ENCODE data around the gene SSR4.

SSR4 gene

DNA sequence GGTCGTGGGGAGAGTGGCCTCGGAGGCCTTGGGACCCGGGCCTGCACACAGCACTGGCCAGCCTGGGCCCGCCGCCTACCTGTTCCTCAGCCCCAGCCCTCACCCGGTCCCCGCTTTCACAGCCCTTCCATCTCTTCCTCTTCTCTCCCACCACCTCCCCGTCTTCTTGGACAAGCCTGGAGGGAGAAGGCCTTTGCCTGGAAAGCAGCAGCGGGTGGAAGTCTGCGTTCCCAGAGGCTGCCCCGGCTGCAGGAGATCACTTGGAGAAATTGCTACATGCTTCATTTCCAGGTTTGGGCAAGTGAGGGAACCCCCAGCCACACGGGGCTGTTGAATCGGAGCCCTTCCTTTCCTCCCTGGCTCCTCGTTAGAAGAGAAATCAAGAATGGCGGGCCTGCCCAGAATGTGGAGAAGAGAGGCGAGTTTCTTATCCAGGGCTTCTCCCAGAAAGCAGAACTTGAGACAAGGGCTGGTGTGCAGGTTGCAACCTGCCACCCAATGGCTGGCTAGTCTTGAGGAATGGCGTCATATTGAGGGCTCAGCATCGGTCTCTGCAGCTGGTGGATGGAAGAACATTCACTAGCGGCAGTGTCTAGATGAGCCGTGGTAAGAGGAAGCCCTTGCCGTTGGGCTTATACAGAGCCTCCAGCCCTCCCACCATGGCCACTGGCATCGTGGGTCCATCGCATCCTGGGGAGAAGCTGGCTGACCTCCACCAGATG lies 37.1 kb downstream of the SSR4 start:
- Mint-ChIP-seq H3K4me3 (peak overlapping the region; percentile 43), H3K27me3 (peaks cover 63% of the 10 kb centered on the region), H3K9me3 (no peaks in the 10 kb centered on the region), H3K36me3 (no peaks in the 10 kb centered on the region), H3K4me1 (peaks cover 17% of the 10 kb centered on the region), H3K27ac (no peak overlapping the region)
- DNase-seq, result no peak
- CTCF ChIA-PET, result no interaction called here

DNA sequence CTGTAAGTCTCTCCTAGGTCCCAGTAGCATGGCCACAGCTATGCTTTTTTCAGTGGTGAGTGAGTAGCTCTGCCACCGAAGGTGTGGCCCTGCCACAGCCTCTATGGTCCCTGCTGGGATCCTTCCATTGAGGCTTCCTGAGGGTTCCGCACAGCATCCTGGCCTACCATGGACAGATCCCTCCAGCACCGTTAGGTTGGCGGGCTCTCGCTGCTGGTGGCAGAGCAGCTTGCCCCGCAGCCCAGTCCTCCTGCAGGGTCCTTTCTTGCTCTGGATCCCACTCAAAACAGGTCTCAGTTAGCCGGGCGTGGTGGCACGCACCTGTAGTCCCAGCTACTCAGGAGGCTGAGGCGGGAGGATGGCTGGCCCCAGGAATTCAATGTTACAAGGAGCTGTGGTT lies 38.3 kb downstream of the SSR4 start:
- H3K4me3 Mint-ChIP-seq, result no peak overlapping the region
- no peaks in the 10 kb centered on the region for H3K9me3 Mint-ChIP-seq
- DNase-seq, result no peak
- H3K27me3 Mint-ChIP-seq, result peaks cover 58% of the 10 kb centered on the region
- peaks cover 7% of the 10 kb centered on the region for H3K4me1 Mint-ChIP-seq
- H3K27ac Mint-ChIP-seq, result no peak overlapping the region
- no peaks in the 10 kb centered on the region for H3K36me3 Mint-ChIP-seq
- CTCF ChIA-PET, result interaction anchor here (0.7 kb wide), 1 partner anchor 11 kb away, joined by 3 read pairs; no protein-coding TSS in a partner anchor

DNA sequence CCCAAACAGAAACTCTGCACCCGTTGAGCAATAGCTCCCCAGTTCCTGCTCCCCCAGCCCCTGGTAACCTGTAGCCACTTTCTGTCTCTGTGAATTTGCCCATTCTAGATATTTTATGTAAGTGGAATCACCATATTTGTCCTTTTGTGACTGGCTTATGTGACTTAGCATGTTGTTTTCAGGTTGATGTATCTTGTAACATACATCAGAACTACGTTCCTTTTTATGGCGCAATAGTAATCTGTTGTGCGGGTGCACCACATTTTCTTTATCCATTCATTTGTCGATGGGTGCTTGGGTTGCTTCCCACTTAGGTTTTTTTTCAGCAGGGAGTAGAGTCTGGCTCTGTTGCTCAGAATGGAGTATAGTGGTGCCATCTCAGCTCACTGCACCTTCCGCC lies 42.5 kb downstream of the SSR4 start:
- DNase-seq, result no peak
- no peaks in the 10 kb centered on the region for H3K36me3 Mint-ChIP-seq
- H3K27ac Mint-ChIP-seq, result no peak overlapping the region
- no peaks in the 10 kb centered on the region for H3K4me1 Mint-ChIP-seq
- no peak overlapping the region for H3K4me3 Mint-ChIP-seq
- H3K27me3 Mint-ChIP-seq, result peaks cover 47% of the 10 kb centered on the region
- H3K9me3 Mint-ChIP-seq, result no peaks in the 10 kb centered on the region
- CTCF ChIA-PET, result no interaction called here

GRCh38 chrX:153844509-153845082 lies 50.1 kb downstream of the SSR4 start:
- peaks cover 39% of the 10 kb centered on the region for H3K27me3 Mint-ChIP-seq
- CTCF ChIA-PET, result no interaction called here
- no peaks in the 10 kb centered on the region for H3K36me3 Mint-ChIP-seq
- H3K4me1 Mint-ChIP-seq, result no peaks in the 10 kb centered on the region
- no peak overlapping the region for H3K27ac Mint-ChIP-seq
- H3K9me3 Mint-ChIP-seq, result no peaks in the 10 kb centered on the region
- H3K4me3 Mint-ChIP-seq, result no peak overlapping the region
- DNase-seq, result no peak

- H3K27ac Mint-ChIP-seq, result no peak overlapping the region
- H3K36me3 Mint-ChIP-seq, result no peaks in the 10 kb centered on the region
- no peak overlapping the region for H3K4me3 Mint-ChIP-seq
- CTCF ChIA-PET, result no interaction called here
- peaks cover 39% of the 10 kb centered on the region for H3K27me3 Mint-ChIP-seq
- H3K9me3 Mint-ChIP-seq, result no peaks in the 10 kb centered on the region
- no peaks in the 10 kb centered on the region for H3K4me1 Mint-ChIP-seq
- DNase-seq, result no peak
Measured at GRCh38 chrX:153845195-153845594, 50.7 kb downstream of the SSR4 start.

GRCh38 chrX:153845842-153846241 lies 51.4 kb downstream of the SSR4 start:
- Mint-ChIP-seq H3K27ac (no peak overlapping the region), H3K4me1 (no peaks in the 10 kb centered on the region), H3K36me3 (no peaks in the 10 kb centered on the region), H3K4me3 (no peak overlapping the region), H3K9me3 (no peaks in the 10 kb centered on the region), H3K27me3 (peaks cover 45% of the 10 kb centered on the region)
- DNase-seq, result no peak
- CTCF ChIA-PET, result no interaction called here

All from activated naive CD4-positive, alpha-beta T cell treated with anti-CD3 and anti-CD28 coated beads, Interleukin-2, amount 10 ng/mL, durations not matched to agents 7 days and 5 days (primary cell).